Fibroblast of pulmonary artery (primary cell): ENCODE measurements around the gene RPS19BP1.

Source experiments
- DNase-seq: peaks from one replicate; pipeline ENCODE4 v3.0.0-alpha.2; 2010; ENCODE audit warnings: low read depth
- H3K4me3 ChIP-seq: replicated peaks from 2 replicates; pipeline ENCODE4 v1.5.1; 2011; ENCODE audit warnings: low read depth, mild to moderate bottlenecking, control low read depth, low read length, moderate library complexity
- CTCF ChIP-seq: IDR thresholded peaks from 2 replicates; pipeline ENCODE4 v1.5.1; 2011; ENCODE audit warnings: mild to moderate bottlenecking, control low read depth, low read length, inconsistent platforms; ENCODE audit errors: missing control alignments

RPS19BP1 gene

GRCh38 chr22:39490966-39491680 is 41.4 kb downstream of the RPS19BP1 start:
- no peak overlapping the region for H3K4me3 ChIP-seq
- no peak for DNase-seq
- TF ChIP-seq CTCF, result no peak

DNA sequence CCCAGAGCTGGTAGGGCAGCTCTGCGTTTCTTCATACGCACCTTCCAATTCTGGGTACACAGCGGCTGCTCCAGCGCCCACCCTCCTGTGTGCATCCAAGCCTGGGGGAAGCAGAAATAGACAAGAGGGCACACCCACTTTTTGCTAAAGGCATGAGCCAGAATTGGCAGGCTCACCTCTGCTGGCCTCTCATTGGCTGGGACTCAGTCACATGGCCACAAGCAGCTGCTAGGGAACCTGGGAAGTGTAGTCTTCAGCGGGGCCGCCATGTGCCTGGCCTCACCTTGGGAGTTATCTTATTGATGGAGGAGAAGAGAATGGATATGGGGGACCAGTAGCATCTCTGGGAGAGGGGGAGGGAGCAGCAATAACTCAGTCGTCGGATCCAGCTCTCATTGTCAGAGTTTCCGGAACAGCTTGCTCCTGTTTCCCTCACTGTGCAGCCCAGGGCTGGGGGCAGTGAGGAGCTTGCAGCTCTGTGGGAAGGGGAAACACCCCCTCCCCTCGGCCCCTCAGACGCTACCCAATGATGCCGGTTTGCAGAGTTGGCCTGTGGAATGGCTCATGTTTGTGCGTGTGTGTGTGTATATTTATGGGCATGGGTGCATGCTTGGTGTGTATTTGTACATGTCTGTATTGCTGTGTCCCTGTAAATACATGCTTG is 42.3 kb downstream of the RPS19BP1 start:
- TF ChIP-seq CTCF, result no peak
- DNase-seq, result peak; percentile 77
- H3K4me3 ChIP-seq, result no peak overlapping the region

GRCh38 chr22:39489094-39490068 is 43.2 kb downstream of the RPS19BP1 start:
- DNase-seq, result no peak
- H3K4me3 ChIP-seq, result no peak overlapping the region
- no peak for TF ChIP-seq CTCF

GRCh38 chr22:39488563-39489083 is 43.9 kb downstream of the RPS19BP1 start:
- H3K4me3 ChIP-seq, result no peak overlapping the region
- no peak for TF ChIP-seq CTCF

DNA sequence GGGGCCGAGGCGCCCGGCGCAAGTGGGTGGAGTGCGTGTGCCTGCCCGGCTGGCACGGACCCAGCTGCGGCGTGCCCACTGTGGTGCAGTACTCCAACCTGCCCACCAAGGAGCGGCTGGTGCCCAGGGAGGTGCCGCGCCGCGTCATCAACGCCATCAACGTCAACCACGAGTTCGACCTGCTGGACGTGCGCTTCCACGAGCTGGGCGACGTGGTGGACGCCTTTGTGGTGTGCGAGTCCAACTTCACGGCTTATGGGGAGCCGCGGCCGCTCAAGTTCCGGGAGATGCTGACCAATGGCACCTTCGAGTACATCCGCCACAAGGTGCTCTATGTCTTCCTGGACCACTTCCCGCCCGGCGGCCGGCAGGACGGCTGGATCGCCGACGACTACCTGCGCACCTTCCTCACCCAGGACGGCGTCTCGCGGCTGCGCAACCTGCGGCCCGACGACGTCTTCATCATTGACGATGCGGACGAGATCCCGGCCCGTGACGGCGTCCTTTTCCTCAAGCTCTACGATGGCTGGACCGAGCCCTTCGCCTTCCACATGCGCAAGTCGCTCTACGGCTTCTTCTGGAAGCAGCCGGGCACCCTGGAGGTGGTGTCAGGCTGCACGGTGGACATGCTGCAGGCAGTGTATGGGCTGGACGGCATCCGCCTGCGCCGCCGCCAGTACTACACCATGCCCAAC is 44.6 kb downstream of the RPS19BP1 start:
- TF ChIP-seq CTCF, result no peak
- no peak overlapping the region for H3K4me3 ChIP-seq

More at GRCh38 chr22:39488563-39489083, 43.9 kb downstream of the RPS19BP1 start:
- DNase-seq, result no peak

GRCh38 chr22:39486951-39487825 is 45.4 kb downstream of the RPS19BP1 start:
- H3K4me3 ChIP-seq, result no peak overlapping the region
- no peak for TF ChIP-seq CTCF
- DNase-seq, result no peak

More for the DNA sequence above, 44.6 kb downstream of the RPS19BP1 start:
- DNase-seq, result no peak
